Upper lobe of left lung (tissue), 4 donors: ENCODE data around the gene NAA35.
A peak's percentile ranks its signal among the peaks of the same experiment; 100 is the strongest.

Experiments
- CTCF ChIP-seq, 6 experiments: fragments of 450-650 bp in 4 of 6; fragments of 200-600 bp in 2 of 6; sonication (generic) in 2 of 6; IDR thresholded peaks; one replicate each; pipeline ENCODE4 v1.5.1; 2016 to 2019; ENCODE audit warnings: antibody characterized with exemption in 6 of 6
- EP300 ChIP-seq, 4 donors: sonication (generic); formaldehyde crosslinking; IDR thresholded peaks; one replicate each; pipeline ENCODE4 v1.5.1; 2017; ENCODE audit warnings: antibody characterized with exemption in 4 of 4, control low read depth in 2 of 4
- POLR2A ChIP-seq, 4 donors: fragments of 450-650 bp; IDR thresholded peaks; one replicate each; pipeline ENCODE4 v1.5.1; 2016 to 2017; ENCODE audit warnings: antibody characterized with exemption in 4 of 4, mild to moderate bottlenecking in 2 of 4

DNA sequence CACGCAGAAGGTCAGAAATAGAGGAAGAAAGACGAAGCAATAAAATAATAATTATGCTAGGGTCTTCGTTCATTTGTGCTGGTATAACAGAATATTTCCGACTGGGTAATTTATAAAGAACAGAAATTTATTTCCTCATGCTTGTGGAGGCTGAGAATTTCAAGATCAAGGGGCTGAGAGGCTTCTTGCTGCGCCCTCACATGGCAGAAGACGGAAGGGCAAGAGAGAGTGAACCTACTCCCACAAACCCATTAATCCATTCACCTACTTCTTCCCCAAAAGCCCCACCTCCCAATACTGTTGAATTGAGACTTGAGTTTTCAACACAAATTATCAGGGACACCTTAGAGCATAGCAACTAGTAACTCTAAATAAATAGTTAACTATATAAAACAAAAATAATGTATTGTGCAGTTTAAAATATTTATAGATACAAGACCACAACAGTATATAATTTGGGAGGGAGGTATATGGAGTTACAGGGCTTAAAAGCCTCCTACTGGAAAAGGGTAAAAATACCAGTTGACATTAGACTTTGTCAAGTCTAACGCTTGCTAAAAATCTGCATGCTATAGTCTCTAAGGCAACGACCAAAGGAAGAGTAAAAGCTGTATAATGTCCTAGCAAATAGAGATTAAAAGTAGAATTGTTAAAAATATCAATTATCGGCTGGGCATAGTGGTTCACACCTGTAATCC lies 40.3 kb upstream of the NAA35 start:
- TF ChIP-seq CTCF (IDR thresholded peaks at IDR 0.05) (peak in 1 of 6 experiments; percentile 38), POLR2A (IDR thresholded peaks at IDR 0.05) (no peak), EP300 (IDR thresholded peaks at IDR 0.05) (no peak)
